SK-N-SH (cell line): ENCODE results near the gene C14orf93. TPM values are rescaled to one million over a fixed set of nuclear protein-coding genes. Genes with fewer than 3 reads are reported as not detected.

Source experiments
- EZH2phosphoT487 ChIP-seq: fragments of 200-600 bp; sonication (generic); IDR thresholded peaks from 2 replicates; pipeline ENCODE4 v1.6.1; 2017; ENCODE audit warnings: low read depth, mixed run types, mild to moderate bottlenecking, antibody characterized with exemption, moderate library complexity, borderline replicate concordance
- FOXJ3 ChIP-seq: sonication (generic); formaldehyde crosslinking; IDR thresholded peaks from 2 replicates; pipeline ENCODE4 v1.5.1; 2020; ENCODE audit warnings: mild to moderate bottlenecking, missing genetic modification reagents
- GABPA ChIP-seq: IDR thresholded peaks from 2 replicates; pipeline ENCODE4 v1.4.0; 2012; ENCODE audit warnings: low read depth, mild to moderate bottlenecking
- NFIC ChIP-seq: IDR thresholded peaks from 2 replicates; pipeline ENCODE4 v1.4.0; 2012; ENCODE audit warnings: borderline replicate concordance
- NRF1 ChIP-seq: IDR thresholded peaks from 2 replicates; pipeline ENCODE4 v1.6.1; 2012; ENCODE audit warnings: low read depth, mild to moderate bottlenecking, low read length
- POLR2AphosphoS5 ChIP-seq: IDR thresholded peaks from 2 replicates; pipeline ENCODE4 v1.6.1; 2012; ENCODE audit warnings: low read depth, low read length
- RAD21 ChIP-seq: IDR thresholded peaks from 2 replicates; pipeline ENCODE4 v1.6.1; 2012; ENCODE audit warnings: mild to moderate bottlenecking, low read length
- RCOR1 ChIP-seq: fragments of 150-350 bp; IDR thresholded peaks from 2 replicates; pipeline ENCODE4 v1.6.1; 2017; ENCODE audit warnings: antibody characterized with exemption, low read length
- RXRA ChIP-seq: IDR thresholded peaks from 2 replicates; pipeline ENCODE4 v1.4.0; 2012; ENCODE audit warnings: low read depth, mild to moderate bottlenecking, borderline replicate concordance
- SIN3A ChIP-seq: IDR thresholded peaks from 2 replicates; pipeline ENCODE4 v1.6.1; 2012; ENCODE audit warnings: low read depth, mild to moderate bottlenecking, low read length, moderate library complexity, borderline replicate concordance
- TCF12 ChIP-seq: IDR thresholded peaks from 2 replicates; pipeline ENCODE4 v1.4.0; 2012
- TEAD4 ChIP-seq: IDR thresholded peaks from 2 replicates; pipeline ENCODE4 v1.4.0; 2012; ENCODE audit warnings: mild to moderate bottlenecking, borderline replicate concordance; ENCODE audit not compliant: insufficient read depth
- polyA plus RNA-seq, 3 experiments: library from polyadenylated mRNA; depleted of rRNA; stranded (reverse); fragments of >200 nt; gene quantifications; 2 replicates each; pipeline ENCODE4 v1.2.3, GENCODE V29; 2012
- TF ChIP-seq, protein P1 (sequence below): IDR thresholded peaks from 2 replicates; pipeline ENCODE4 v1.6.1; 2012; ENCODE audit warnings: mild to moderate bottlenecking, low read depth, low read length, moderate library complexity
- TF ChIP-seq, protein P2 (sequence below): IDR thresholded peaks from 2 replicates; pipeline ENCODE4 v1.4.0; 2012; ENCODE audit warnings: low read depth, borderline replicate concordance
- TF ChIP-seq, protein P3 (sequence below): IDR thresholded peaks from 2 replicates; pipeline ENCODE4; 2012
- TF ChIP-seq, protein P4 (sequence below): IDR thresholded peaks from 2 replicates; pipeline ENCODE4 v1.4.0; 2012; ENCODE audit warnings: low read depth, borderline replicate concordance

The C14orf93 gene
- polyA plus RNA-seq, 1 of the 3 experiments (the other 2 are of a cell fraction) = 9.1 TPM

DNA sequence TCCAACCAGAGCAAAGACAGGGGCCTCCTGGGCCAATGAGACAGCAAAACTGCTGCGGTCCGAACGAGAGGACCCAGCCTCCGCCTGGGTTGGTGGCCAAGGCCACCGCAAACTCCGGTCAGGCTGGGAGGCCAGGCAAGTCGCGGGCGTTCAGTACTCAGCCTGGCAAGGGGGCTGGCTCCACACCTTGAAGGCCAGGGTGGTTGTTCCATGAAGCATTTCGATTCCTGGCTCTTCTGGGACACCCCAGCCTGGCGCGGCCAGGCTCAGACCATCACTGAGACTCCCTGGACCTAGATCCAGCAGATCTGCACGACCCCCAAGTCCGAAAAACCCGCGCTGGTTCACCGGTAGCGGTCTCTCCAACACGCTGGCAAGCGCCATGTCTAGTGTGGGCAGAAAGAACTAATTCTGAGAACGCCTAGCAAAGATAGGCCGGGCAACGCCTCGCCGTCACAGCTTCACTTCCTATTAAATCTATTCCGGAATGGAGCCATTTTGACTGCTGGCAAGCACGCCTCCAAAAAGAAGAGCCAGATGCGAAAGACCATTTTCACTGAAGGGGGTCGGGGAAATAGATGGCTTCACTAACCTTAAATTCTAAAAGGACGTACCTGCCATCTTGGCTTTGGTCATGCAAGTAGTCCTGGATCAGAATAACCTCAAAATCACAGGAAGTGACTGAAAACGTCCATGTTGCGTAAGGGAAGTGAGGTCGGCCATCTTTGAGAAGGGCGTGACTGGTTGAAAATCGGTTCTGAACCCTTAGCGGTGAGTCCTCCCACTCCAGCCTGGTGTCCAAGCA lies 24.8 kb upstream of the C14orf93 start, which contains the start of gene PSMB5 (continued):
- no peak for TF ChIP-seq NFIC
- TF ChIP-seq RXRA = no peak
- no peak for TF ChIP-seq FOXJ3 (CRISPR knock-in tag)
- no peak for TF ChIP-seq NRF1
- TF ChIP-seq SIN3A = peak; percentile 48; the same call in 1 of the 2 replicates
- TF ChIP-seq, protein P1, sequence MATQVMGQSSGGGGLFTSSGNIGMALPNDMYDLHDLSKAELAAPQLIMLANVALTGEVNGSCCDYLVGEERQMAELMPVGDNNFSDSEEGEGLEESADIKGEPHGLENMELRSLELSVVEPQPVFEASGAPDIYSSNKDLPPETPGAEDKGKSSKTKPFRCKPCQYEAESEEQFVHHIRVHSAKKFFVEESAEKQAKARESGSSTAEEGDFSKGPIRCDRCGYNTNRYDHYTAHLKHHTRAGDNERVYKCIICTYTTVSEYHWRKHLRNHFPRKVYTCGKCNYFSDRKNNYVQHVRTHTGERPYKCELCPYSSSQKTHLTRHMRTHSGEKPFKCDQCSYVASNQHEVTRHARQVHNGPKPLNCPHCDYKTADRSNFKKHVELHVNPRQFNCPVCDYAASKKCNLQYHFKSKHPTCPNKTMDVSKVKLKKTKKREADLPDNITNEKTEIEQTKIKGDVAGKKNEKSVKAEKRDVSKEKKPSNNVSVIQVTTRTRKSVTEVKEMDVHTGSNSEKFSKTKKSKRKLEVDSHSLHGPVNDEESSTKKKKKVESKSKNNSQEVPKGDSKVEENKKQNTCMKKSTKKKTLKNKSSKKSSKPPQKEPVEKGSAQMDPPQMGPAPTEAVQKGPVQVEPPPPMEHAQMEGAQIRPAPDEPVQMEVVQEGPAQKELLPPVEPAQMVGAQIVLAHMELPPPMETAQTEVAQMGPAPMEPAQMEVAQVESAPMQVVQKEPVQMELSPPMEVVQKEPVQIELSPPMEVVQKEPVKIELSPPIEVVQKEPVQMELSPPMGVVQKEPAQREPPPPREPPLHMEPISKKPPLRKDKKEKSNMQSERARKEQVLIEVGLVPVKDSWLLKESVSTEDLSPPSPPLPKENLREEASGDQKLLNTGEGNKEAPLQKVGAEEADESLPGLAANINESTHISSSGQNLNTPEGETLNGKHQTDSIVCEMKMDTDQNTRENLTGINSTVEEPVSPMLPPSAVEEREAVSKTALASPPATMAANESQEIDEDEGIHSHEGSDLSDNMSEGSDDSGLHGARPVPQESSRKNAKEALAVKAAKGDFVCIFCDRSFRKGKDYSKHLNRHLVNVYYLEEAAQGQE = no peak
- no peak for TF ChIP-seq RAD21
- TF ChIP-seq EZH2phosphoT487 = no peak
- no peak; the same call in 1 of the 2 replicates for TF ChIP-seq RCOR1
- TF ChIP-seq, protein P2, sequence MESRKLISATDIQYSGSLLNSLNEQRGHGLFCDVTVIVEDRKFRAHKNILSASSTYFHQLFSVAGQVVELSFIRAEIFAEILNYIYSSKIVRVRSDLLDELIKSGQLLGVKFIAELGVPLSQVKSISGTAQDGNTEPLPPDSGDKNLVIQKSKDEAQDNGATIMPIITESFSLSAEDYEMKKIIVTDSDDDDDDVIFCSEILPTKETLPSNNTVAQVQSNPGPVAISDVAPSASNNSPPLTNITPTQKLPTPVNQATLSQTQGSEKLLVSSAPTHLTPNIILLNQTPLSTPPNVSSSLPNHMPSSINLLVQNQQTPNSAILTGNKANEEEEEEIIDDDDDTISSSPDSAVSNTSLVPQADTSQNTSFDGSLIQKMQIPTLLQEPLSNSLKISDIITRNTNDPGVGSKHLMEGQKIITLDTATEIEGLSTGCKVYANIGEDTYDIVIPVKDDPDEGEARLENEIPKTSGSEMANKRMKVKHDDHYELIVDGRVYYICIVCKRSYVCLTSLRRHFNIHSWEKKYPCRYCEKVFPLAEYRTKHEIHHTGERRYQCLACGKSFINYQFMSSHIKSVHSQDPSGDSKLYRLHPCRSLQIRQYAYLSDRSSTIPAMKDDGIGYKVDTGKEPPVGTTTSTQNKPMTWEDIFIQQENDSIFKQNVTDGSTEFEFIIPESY = no peak
- TF ChIP-seq, protein P3, sequence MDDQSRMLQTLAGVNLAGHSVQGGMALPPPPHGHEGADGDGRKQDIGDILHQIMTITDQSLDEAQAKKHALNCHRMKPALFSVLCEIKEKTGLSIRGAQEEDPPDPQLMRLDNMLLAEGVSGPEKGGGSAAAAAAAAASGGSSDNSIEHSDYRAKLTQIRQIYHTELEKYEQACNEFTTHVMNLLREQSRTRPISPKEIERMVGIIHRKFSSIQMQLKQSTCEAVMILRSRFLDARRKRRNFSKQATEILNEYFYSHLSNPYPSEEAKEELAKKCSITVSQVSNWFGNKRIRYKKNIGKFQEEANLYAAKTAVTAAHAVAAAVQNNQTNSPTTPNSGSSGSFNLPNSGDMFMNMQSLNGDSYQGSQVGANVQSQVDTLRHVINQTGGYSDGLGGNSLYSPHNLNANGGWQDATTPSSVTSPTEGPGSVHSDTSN = no peak
- peak; percentile 91 for TF ChIP-seq POLR2AphosphoS5
- TF ChIP-seq TCF12 = no peak
- TF ChIP-seq, protein P4, sequence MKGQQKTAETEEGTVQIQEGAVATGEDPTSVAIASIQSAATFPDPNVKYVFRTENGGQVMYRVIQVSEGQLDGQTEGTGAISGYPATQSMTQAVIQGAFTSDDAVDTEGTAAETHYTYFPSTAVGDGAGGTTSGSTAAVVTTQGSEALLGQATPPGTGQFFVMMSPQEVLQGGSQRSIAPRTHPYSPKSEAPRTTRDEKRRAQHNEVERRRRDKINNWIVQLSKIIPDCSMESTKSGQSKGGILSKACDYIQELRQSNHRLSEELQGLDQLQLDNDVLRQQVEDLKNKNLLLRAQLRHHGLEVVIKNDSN = no peak
- TF ChIP-seq TEAD4 = no peak
- peak; percentile 85 for TF ChIP-seq GABPA
